Tibial nerve (tissue), 4 donors: ENCODE data around the gene ANXA2.

Experiments used
- EP300 ChIP-seq, 2 donors: sonication (generic); formaldehyde crosslinking; IDR thresholded peaks; one replicate each; pipeline ENCODE4 v1.6.1; 2017; ENCODE audit warnings: antibody characterized with exemption in 2 of 2, mild to moderate bottlenecking in 1 of 2
- POLR2A ChIP-seq, 2 donors: fragments of 450-650 bp; IDR thresholded peaks; one replicate each; pipeline ENCODE4 v1.6.1; 2017; ENCODE audit warnings: antibody characterized with exemption in 2 of 2, mild to moderate bottlenecking in 2 of 2, moderate library complexity in 2 of 2
- TF ChIP-seq, protein P1 (sequence below), 5 experiments: fragments of 200-600 bp in 3 of 5; fragments of 450-650 bp in 2 of 5; sonication (generic) in 3 of 5; IDR thresholded peaks; one replicate each; pipeline ENCODE4 v1.5.1; 2016 to 2019; ENCODE audit warnings: antibody characterized with exemption in 5 of 5, mild to moderate bottlenecking in 3 of 5, moderate library complexity in 2 of 5

DNA sequence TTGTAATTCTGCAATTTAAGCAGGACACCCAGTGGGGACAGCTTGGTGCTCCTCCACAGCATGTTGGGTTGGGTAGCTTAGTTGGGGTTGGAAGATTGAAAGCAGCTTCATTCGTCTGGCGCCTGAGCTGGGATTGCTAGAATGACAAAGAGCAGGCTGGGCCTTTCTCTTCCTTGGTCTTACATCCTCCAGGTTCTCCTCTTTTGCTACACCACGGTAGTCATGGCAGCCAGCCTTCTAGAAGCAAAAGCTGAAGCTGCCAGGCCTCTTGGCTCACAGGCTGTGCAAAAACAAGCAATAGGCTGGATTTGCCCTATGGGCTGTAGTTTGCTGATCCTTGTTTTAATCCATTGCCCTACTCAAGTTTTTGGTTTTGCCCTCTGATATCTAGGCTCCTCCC, 3.2 kb upstream of the ANXA2 start:
- TF ChIP-seq, protein P1, sequence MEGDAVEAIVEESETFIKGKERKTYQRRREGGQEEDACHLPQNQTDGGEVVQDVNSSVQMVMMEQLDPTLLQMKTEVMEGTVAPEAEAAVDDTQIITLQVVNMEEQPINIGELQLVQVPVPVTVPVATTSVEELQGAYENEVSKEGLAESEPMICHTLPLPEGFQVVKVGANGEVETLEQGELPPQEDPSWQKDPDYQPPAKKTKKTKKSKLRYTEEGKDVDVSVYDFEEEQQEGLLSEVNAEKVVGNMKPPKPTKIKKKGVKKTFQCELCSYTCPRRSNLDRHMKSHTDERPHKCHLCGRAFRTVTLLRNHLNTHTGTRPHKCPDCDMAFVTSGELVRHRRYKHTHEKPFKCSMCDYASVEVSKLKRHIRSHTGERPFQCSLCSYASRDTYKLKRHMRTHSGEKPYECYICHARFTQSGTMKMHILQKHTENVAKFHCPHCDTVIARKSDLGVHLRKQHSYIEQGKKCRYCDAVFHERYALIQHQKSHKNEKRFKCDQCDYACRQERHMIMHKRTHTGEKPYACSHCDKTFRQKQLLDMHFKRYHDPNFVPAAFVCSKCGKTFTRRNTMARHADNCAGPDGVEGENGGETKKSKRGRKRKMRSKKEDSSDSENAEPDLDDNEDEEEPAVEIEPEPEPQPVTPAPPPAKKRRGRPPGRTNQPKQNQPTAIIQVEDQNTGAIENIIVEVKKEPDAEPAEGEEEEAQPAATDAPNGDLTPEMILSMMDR (IDR thresholded peaks at IDR 0.05): no peak
- TF ChIP-seq POLR2A (IDR thresholded peaks at IDR 0.05) (no peak), EP300 (IDR thresholded peaks at IDR 0.05) (no peak)
